ENCODE measurements around the gene RALGAPA1.

The RALGAPA1 gene

DNA sequence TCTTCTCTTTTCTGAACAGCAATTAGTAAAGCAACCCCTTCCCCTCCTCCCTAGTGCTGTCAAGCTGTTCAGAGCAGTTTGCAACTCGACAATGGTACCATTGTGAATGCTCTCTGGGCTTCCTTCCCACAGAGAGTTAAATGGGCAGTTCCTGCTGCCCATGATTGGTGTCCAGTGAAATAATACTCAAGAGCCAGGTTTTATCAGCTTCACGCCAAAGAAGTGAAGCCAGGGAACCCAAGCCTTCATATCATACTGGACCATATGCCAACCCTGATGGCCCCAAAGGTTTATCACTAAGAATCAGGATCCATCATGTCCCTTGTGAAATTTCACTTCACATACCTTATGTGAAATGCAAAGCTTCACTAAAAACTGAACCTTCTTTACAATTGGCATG is 250.4 kb downstream of the RALGAPA1 start:
- Histone ChIP-seq H3K27ac (ENCODE audit: low read depth, low read length, poor library complexity, severe bottlenecking) (no peak overlapping the region), H3K36me3 (ENCODE audit: insufficient read depth, low read length) (no peaks in the 10 kb centered on the region), H3K79me2 (ENCODE audit: insufficient read depth, low read length) (no peaks in the 10 kb centered on the region), H3K4me3 (ENCODE audit: low read depth, low read length, poor library complexity, severe bottlenecking) (no peak overlapping the region), H3F3A (ENCODE audit: insufficient read depth, low read length) (no peaks in the 10 kb centered on the region), H3K9ac (ENCODE audit: low read length) (no peak overlapping the region), H4K20me1 (ENCODE audit: insufficient read depth, low read length) (no peaks in the 10 kb centered on the region), H3K27me3 (ENCODE audit: insufficient read depth, low read length) (no peaks in the 10 kb centered on the region), H3K4me1 (ENCODE audit: insufficient read depth, low read length, severe bottlenecking) (no peaks in the 10 kb centered on the region), H3K4me2 (ENCODE audit: low read length) (no peak overlapping the region), H3K9me2 (ENCODE audit: low read depth, low read length) (no peaks in the 10 kb centered on the region), H3K9me3 (ENCODE audit: low read length) (no peaks in the 10 kb centered on the region), H2AFZ (ENCODE audit: low read length) (no peak overlapping the region)
- TF ChIP-seq, protein P1, sequence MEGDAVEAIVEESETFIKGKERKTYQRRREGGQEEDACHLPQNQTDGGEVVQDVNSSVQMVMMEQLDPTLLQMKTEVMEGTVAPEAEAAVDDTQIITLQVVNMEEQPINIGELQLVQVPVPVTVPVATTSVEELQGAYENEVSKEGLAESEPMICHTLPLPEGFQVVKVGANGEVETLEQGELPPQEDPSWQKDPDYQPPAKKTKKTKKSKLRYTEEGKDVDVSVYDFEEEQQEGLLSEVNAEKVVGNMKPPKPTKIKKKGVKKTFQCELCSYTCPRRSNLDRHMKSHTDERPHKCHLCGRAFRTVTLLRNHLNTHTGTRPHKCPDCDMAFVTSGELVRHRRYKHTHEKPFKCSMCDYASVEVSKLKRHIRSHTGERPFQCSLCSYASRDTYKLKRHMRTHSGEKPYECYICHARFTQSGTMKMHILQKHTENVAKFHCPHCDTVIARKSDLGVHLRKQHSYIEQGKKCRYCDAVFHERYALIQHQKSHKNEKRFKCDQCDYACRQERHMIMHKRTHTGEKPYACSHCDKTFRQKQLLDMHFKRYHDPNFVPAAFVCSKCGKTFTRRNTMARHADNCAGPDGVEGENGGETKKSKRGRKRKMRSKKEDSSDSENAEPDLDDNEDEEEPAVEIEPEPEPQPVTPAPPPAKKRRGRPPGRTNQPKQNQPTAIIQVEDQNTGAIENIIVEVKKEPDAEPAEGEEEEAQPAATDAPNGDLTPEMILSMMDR (IDR thresholded peaks at IDR 0.05; ENCODE audit: low read length), result no peak
- no peak for TF ChIP-seq EZH2 (IDR thresholded peaks at IDR 0.05; ENCODE audit: borderline replicate concordance, low read length)

DNA sequence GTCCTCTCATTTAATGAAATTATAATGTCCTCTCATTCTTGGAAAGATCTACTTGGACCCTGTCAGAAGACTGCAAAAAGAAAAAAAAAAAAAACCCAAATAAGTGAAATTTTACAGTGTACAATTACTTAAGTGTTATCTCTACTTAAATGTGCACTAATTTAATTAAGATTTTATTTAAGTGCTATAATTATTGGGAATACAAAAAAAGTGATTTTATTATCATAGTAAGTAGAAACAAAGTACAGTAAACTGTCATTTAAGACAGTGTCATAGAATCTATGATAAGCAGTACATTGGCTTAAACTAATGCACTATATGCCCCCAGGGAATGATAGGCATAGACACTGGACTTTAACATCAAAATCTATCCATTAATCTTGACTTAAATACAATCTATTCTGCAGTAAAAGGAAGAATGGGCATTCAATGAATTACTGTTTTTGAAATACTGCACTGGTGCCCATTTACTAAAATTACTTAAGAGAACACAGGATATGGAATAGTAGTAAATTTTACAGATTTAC is 251.8 kb downstream of the RALGAPA1 start:
- no peak overlapping the region for H3K27ac ChIP-seq (ENCODE audit: low read depth, low read length, poor library complexity, severe bottlenecking)
- H3K4me1 ChIP-seq (ENCODE audit: insufficient read depth, low read length, severe bottlenecking), result no peaks in the 10 kb centered on the region
- H3K9me2 ChIP-seq (ENCODE audit: low read depth, low read length), result no peaks in the 10 kb centered on the region
- H2AFZ ChIP-seq (ENCODE audit: low read length), result no peak overlapping the region
- H3K9ac ChIP-seq (ENCODE audit: low read length), result no peak overlapping the region
- H3K79me2 ChIP-seq (ENCODE audit: insufficient read depth, low read length), result no peaks in the 10 kb centered on the region
- TF ChIP-seq EZH2 (IDR thresholded peaks at IDR 0.05; ENCODE audit: borderline replicate concordance, low read length), result no peak
- TF ChIP-seq, protein P1 (IDR thresholded peaks at IDR 0.05; ENCODE audit: low read length), result no peak
- H3F3A ChIP-seq (ENCODE audit: insufficient read depth, low read length), result no peaks in the 10 kb centered on the region
- no peak overlapping the region for H3K4me3 ChIP-seq (ENCODE audit: low read depth, low read length, poor library complexity, severe bottlenecking)
- H4K20me1 ChIP-seq (ENCODE audit: insufficient read depth, low read length), result no peaks in the 10 kb centered on the region
- H3K9me3 ChIP-seq (ENCODE audit: low read length), result no peaks in the 10 kb centered on the region
- H3K4me2 ChIP-seq (ENCODE audit: low read length), result no peak overlapping the region
- no peaks in the 10 kb centered on the region for H3K36me3 ChIP-seq (ENCODE audit: insufficient read depth, low read length)
- H3K27me3 ChIP-seq (ENCODE audit: insufficient read depth, low read length), result no peaks in the 10 kb centered on the region

DNA sequence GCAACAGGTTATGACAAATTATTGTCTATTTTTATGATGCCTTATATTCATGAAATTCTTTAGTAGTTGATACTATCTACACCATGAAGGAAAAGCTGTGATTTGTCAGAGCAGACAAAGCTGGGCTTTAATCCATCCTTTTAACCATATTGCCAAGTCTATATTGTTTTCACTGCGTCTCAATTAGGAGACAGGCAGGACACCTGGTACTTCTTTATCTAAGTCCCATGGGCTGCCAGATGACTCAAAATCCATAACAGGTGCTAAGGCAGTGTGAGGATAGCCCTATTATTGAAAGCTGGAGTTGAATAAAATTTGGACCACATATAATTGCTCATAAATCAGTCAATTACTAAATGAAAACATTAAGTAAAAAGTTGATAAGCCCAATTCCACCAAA is 252.5 kb downstream of the RALGAPA1 start:
- no peaks in the 10 kb centered on the region for H3K9me2 ChIP-seq (ENCODE audit: low read depth, low read length)

More for the DNA sequence above, 252.5 kb downstream of the RALGAPA1 start:
- no peaks in the 10 kb centered on the region for H3K4me1 ChIP-seq (ENCODE audit: insufficient read depth, low read length, severe bottlenecking)
- no peaks in the 10 kb centered on the region for H4K20me1 ChIP-seq (ENCODE audit: insufficient read depth, low read length)
- no peak overlapping the region for H3K4me3 ChIP-seq (ENCODE audit: low read depth, low read length, poor library complexity, severe bottlenecking)
- no peaks in the 10 kb centered on the region for H3K79me2 ChIP-seq (ENCODE audit: insufficient read depth, low read length)
- no peak for TF ChIP-seq EZH2 (IDR thresholded peaks at IDR 0.05; ENCODE audit: borderline replicate concordance, low read length)
- TF ChIP-seq, protein P1 (IDR thresholded peaks at IDR 0.05; ENCODE audit: low read length), result no peak
- no peak overlapping the region for H2AFZ ChIP-seq (ENCODE audit: low read length)
- no peaks in the 10 kb centered on the region for H3F3A ChIP-seq (ENCODE audit: insufficient read depth, low read length)
- H3K9me3 ChIP-seq (ENCODE audit: low read length), result no peaks in the 10 kb centered on the region
- H3K36me3 ChIP-seq (ENCODE audit: insufficient read depth, low read length), result no peaks in the 10 kb centered on the region
- no peaks in the 10 kb centered on the region for H3K27me3 ChIP-seq (ENCODE audit: insufficient read depth, low read length)
- H3K4me2 ChIP-seq (ENCODE audit: low read length), result no peak overlapping the region
- no peak overlapping the region for H3K9ac ChIP-seq (ENCODE audit: low read length)
- H3K27ac ChIP-seq (ENCODE audit: low read depth, low read length, poor library complexity, severe bottlenecking), result no peak overlapping the region
